A549 (cell line): ENCODE data around the gene NTNG1.

Experiments used
- CEBPB ChIP-seq, 2 experiments: fragments of >200 bp in 1 of 2; sonication (Bioruptor Twin) in 1 of 2; formaldehyde crosslinking in 1 of 2; IDR thresholded peaks; 2 replicates each; pipeline ENCODE4 v1.6.1; 2012 to 2016
- CTCF ChIP-seq: fragments of >200 bp; sonication (Bioruptor Twin); formaldehyde crosslinking; IDR thresholded peaks from 3 replicates; pipeline ENCODE4 v1.5.1; 2016
- EP300 ChIP-seq, 2 experiments: fragments of >200 bp; sonication (Bioruptor Twin); formaldehyde crosslinking; IDR thresholded peaks; 2 replicates in 1 of 2; 3 replicates in 1 of 2; pipeline ENCODE4 v1.6.1; 2016 to 2017
- FOSL2 ChIP-seq, 2 experiments: fragments of 450-650 bp in 1 of 2; fragments of >200 bp in 1 of 2; sonication (Bioruptor Twin) in 1 of 2; formaldehyde crosslinking; IDR thresholded peaks; 2 replicates each; pipeline versions ENCODE4 v1.5.0 to v1.6.1; 2016 to 2020; ENCODE audit warnings: mild to moderate bottlenecking in 1 of 2, moderate library complexity in 1 of 2
- HDAC2 ChIP-seq: fragments of 200-600 bp; sonication (generic); IDR thresholded peaks from 2 replicates; pipeline ENCODE4 v1.6.1; 2016
- KDM5A ChIP-seq: fragments of 200-600 bp; sonication (generic); IDR thresholded peaks from 2 replicates; pipeline ENCODE4 v1.6.1; 2016; ENCODE audit warnings: antibody characterized with exemption, mild to moderate bottlenecking
- MAX ChIP-seq: IDR thresholded peaks from 2 replicates; pipeline ENCODE4 v1.6.1; 2012
- POLR2A ChIP-seq: IDR thresholded peaks from 2 replicates; pipeline ENCODE4 v1.6.1; 2012; ENCODE audit warnings: mild to moderate bottlenecking, low read length
- POLR2AphosphoS2 ChIP-seq: conservative IDR thresholded peaks from 2 replicates; pipeline ENCODE4 v1.6.1; 2012; ENCODE audit warnings: low read length, improper control_type of control experiment, inconsistent platforms
- RARB ChIP-seq: fragments of 250-450 bp; sonication (Bioruptor Pico); IDR thresholded peaks from 2 replicates; pipeline ENCODE4 v1.8.0; 2021; ENCODE audit warnings: mild to moderate bottlenecking, moderate library complexity
- RCOR1 ChIP-seq: fragments of 150-350 bp; IDR thresholded peaks from 2 replicates; pipeline ENCODE4 v1.6.1; 2014; ENCODE audit warnings: antibody characterized with exemption, low read length, low read depth
- REST ChIP-seq: fragments of 200-600 bp; sonication (generic); IDR thresholded peaks from 2 replicates; pipeline ENCODE4 v1.6.1; 2016; ENCODE audit warnings: antibody characterized with exemption, mild to moderate bottlenecking, moderate library complexity
- RFX5 ChIP-seq: fragments of 450-650 bp; IDR thresholded peaks from 2 replicates; pipeline ENCODE4 v1.7.1; 2014; ENCODE audit warnings: antibody characterized with exemption, mild to moderate bottlenecking, moderate library complexity
- SREBF2 ChIP-seq: fragments of 450-650 bp; IDR thresholded peaks from 2 replicates; pipeline ENCODE4 v1.6.1; 2014; ENCODE audit warnings: mild to moderate bottlenecking, moderate library complexity

GRCh38 chr1:107342768-107343167, 201.9 kb downstream of the NTNG1 start:
- no peak for TF ChIP-seq SREBF2
- no peak for TF ChIP-seq CTCF
- TF ChIP-seq MAX = no peak
- TF ChIP-seq POLR2A = no peak
- TF ChIP-seq HDAC2 = no peak
- no peak for TF ChIP-seq FOSL2 (IDR thresholded peaks at IDR 0.05)
- no peak for TF ChIP-seq FOSL2 (CRISPR knock-in tag; IDR thresholded peaks at IDR 0.05)
- TF ChIP-seq RARB (CRISPR knock-in tag) = no peak
- no peak for TF ChIP-seq RCOR1
- no peak for TF ChIP-seq CEBPB (IDR thresholded peaks at IDR 0.05)
- TF ChIP-seq REST = no peak
- TF ChIP-seq EP300 (IDR thresholded peaks at IDR 0.05) = no peak
- TF ChIP-seq POLR2AphosphoS2 = no peak
- no peak for TF ChIP-seq KDM5A
- no peak for TF ChIP-seq RFX5
